H9 (cell line): ENCODE data around the gene ARFGAP2. TPM values are rescaled to one million over a fixed set of nuclear protein-coding genes. Genes with fewer than 3 reads are reported as not detected.

Source experiments
- DNase-seq: peaks from one replicate; pipeline ENCODE4 v3.0.0-alpha.2; 2017
- H2AFZ ChIP-seq: one replicate; pipeline ENCODE4 v1.6.1; 2013; ENCODE audit warnings: mild to moderate bottlenecking, low read length, control low read depth, moderate library complexity
- H2AK5ac ChIP-seq: 2 replicates; pipeline ENCODE4 v1.6.1; 2013; ENCODE audit warnings: low read length, control low read depth, mixed read lengths; ENCODE audit not compliant: insufficient read length
- H2BK120ac ChIP-seq: one replicate; pipeline ENCODE4 v1.6.1; 2013; ENCODE audit warnings: low read depth, mild to moderate bottlenecking, low read length, control low read depth, inconsistent platforms; ENCODE audit not compliant: poor library complexity, severe bottlenecking
- H2BK12ac ChIP-seq: 2 replicates; pipeline ENCODE4 v1.6.1; 2013; ENCODE audit warnings: low read length, control low read depth, mixed read lengths, low read depth; ENCODE audit not compliant: insufficient read length
- H2BK15ac ChIP-seq: 2 replicates; pipeline ENCODE4 v1.6.1; 2013; ENCODE audit warnings: low read depth, low read length, control low read depth
- H2BK20ac ChIP-seq: one replicate; pipeline ENCODE4 v1.6.1; 2013; ENCODE audit warnings: low read depth, mild to moderate bottlenecking, low read length, control low read depth, inconsistent platforms; ENCODE audit not compliant: poor library complexity, severe bottlenecking
- H2BK5ac ChIP-seq: 2 replicates; pipeline ENCODE4 v1.6.1; 2013; ENCODE audit warnings: low read length, control low read depth, mixed read lengths; ENCODE audit not compliant: insufficient read length
- H3K14ac ChIP-seq: 2 replicates; pipeline ENCODE4 v1.6.1; 2013; ENCODE audit warnings: low read length, control low read depth; ENCODE audit not compliant: insufficient read depth
- H3K18ac ChIP-seq: 2 replicates; pipeline ENCODE4 v1.6.1; 2013; ENCODE audit warnings: low read depth, mild to moderate bottlenecking, mixed read lengths, low read length, control low read depth; ENCODE audit not compliant: insufficient read length
- H3K23ac ChIP-seq: 2 replicates; pipeline ENCODE4 v1.6.1; 2013; ENCODE audit warnings: low read length, control low read depth, mixed read lengths, low read depth; ENCODE audit not compliant: insufficient read length
- H3K23me2 ChIP-seq: 2 replicates; pipeline ENCODE4 v1.6.1; 2013; ENCODE audit warnings: low read depth, mild to moderate bottlenecking, mixed read lengths, low read length, control low read depth; ENCODE audit not compliant: insufficient read length, poor library complexity, severe bottlenecking
- H3K27ac ChIP-seq: 2 replicates; pipeline ENCODE4 v1.5.1; 2013; ENCODE audit warnings: low read length, control low read depth, mixed read lengths, low read depth; ENCODE audit not compliant: insufficient read length
- H3K27me3 ChIP-seq: 2 replicates; pipeline ENCODE4 v1.6.1; 2013; ENCODE audit warnings: low read length, control low read depth, inconsistent platforms; ENCODE audit not compliant: insufficient read depth
- H3K4ac ChIP-seq: 2 replicates; pipeline ENCODE4 v1.6.1; 2013; ENCODE audit warnings: low read depth, mild to moderate bottlenecking, control low read depth, inconsistent platforms, low read length, moderate library complexity
- H3K4me1 ChIP-seq: 2 replicates; pipeline ENCODE4 v1.6.1; 2013; ENCODE audit warnings: low read length, control low read depth, inconsistent platforms; ENCODE audit not compliant: insufficient read depth
- H3K4me2 ChIP-seq: 2 replicates; pipeline ENCODE4 v1.6.1; 2013; ENCODE audit warnings: low read length, control low read depth, mixed read lengths; ENCODE audit not compliant: insufficient read length, insufficient read depth
- H3K56ac ChIP-seq: 2 replicates; pipeline ENCODE4 v1.6.1; 2013; ENCODE audit warnings: low read depth, mild to moderate bottlenecking, mixed read lengths, low read length, control low read depth; ENCODE audit not compliant: insufficient read length
- H3K79me1 ChIP-seq: 2 replicates; pipeline ENCODE4 v1.6.1; 2013; ENCODE audit warnings: low read depth, mild to moderate bottlenecking, moderate library complexity, low read length, control low read depth, inconsistent platforms; ENCODE audit not compliant: insufficient read depth, poor library complexity, severe bottlenecking
- H3K79me2 ChIP-seq: 2 replicates; pipeline ENCODE4 v1.6.1; 2013; ENCODE audit warnings: low read length, control low read depth, inconsistent platforms; ENCODE audit not compliant: insufficient read depth
- H3K9ac ChIP-seq: 2 replicates; pipeline ENCODE4 v1.6.1; 2013; ENCODE audit warnings: low read length, control low read depth, mixed read lengths; ENCODE audit not compliant: insufficient read length; ENCODE audit errors: extremely low read depth
- H3K9me3 ChIP-seq: one replicate; pipeline ENCODE4 v1.6.1; 2013; ENCODE audit warnings: low read depth, low read length, inconsistent platforms; ENCODE audit not compliant: control insufficient read depth
- H3T11ph ChIP-seq: one replicate; pipeline ENCODE4 v1.6.1; 2013; ENCODE audit warnings: mild to moderate bottlenecking, low read length, control low read depth, inconsistent platforms
- H4K20me1 ChIP-seq: one replicate; pipeline ENCODE4 v1.6.1; 2013; ENCODE audit not compliant: control insufficient read depth, insufficient read length, insufficient read depth
- H4K5ac ChIP-seq: 2 replicates; pipeline ENCODE4 v1.6.1; 2013; ENCODE audit warnings: low read depth, mild to moderate bottlenecking, mixed read lengths, low read length, control low read depth; ENCODE audit not compliant: insufficient read length
- H4K8ac ChIP-seq: replicated peaks from 2 replicates; pipeline ENCODE4 v1.6.1; 2013; ENCODE audit warnings: low read length, control low read depth, mixed read lengths, low read depth; ENCODE audit not compliant: insufficient read length
- H4K91ac ChIP-seq: 2 replicates; pipeline ENCODE4 v1.6.1; 2013; ENCODE audit warnings: low read depth, mild to moderate bottlenecking, moderate library complexity, mixed read lengths, low read length, control low read depth; ENCODE audit not compliant: insufficient read length
- H3K27ac Mint-ChIP-seq, 3 experiments: 2 replicates in 2 of 3; 3 replicates in 1 of 3; pipeline ENCODE4 v1.8.0; 2020 to 2021; ENCODE audit warnings: mixed read lengths in 3 of 3, mild to moderate bottlenecking in 1 of 3, moderate library complexity in 1 of 3
- H3K27me3 Mint-ChIP-seq: 2 replicates; pipeline ENCODE4 v1.8.0; 2021; ENCODE audit warnings: low read depth, mild to moderate bottlenecking, moderate library complexity, mixed read lengths
- H3K36me3 Mint-ChIP-seq, 3 experiments: 2 replicates in 2 of 3; 3 replicates in 1 of 3; pipeline ENCODE4 v1.8.0; 2020 to 2021; ENCODE audit warnings: low read depth in 3 of 3, mixed read lengths in 3 of 3; ENCODE audit not compliant: insufficient read depth in 1 of 3
- H3K4me1 Mint-ChIP-seq, 2 experiments: 2 replicates each; pipeline ENCODE4 v1.8.0; 2020; ENCODE audit warnings: mixed read lengths in 2 of 2
- H3K4me3 Mint-ChIP-seq, 2 experiments: 2 replicates in 1 of 2; 3 replicates in 1 of 2; pipeline ENCODE4 v1.8.0; 2020 to 2021; ENCODE audit warnings: mild to moderate bottlenecking in 2 of 2, mixed read lengths in 2 of 2, moderate library complexity in 1 of 2
- H3K9me3 Mint-ChIP-seq, 2 experiments: 2 replicates in 1 of 2; 3 replicates in 1 of 2; pipeline ENCODE4 v1.8.0; 2020; ENCODE audit warnings: mild to moderate bottlenecking in 2 of 2, mixed read lengths in 2 of 2, moderate library complexity in 1 of 2
- CTCF ChIP-seq: fragments of 200-600 bp; sonication (generic); conservative IDR thresholded peaks from 3 replicates; pipeline ENCODE4 v1.8.0; 2021; ENCODE audit warnings: antibody characterized with exemption, mild to moderate bottlenecking
- WGBS: extraction: QIAGEN DNeasy Blood & Tissue Kit; methylation state at CpG from one replicate; pipeline ENCODE4 v1.1.7; 2013; ENCODE audit warnings: missing lambda C conversion rate, low lambda C conversion rate, mixed read lengths; ENCODE audit not compliant: insufficient read length; ENCODE audit errors: extremely low coverage; 5-methylcytosine and 5-hydroxymethylcytosine counted together
- total RNA-seq: library from RNA; stranded (reverse); gene quantifications from 2 replicates; pipeline ENCODE4 v1.2.1, GENCODE V29; 2021

ARFGAP2 gene
- total RNA-seq, 1 experiment from 2014 or later: 72.3 TPM

- no peak for TF ChIP-seq CTCF
- H3K79me2 ChIP-seq: peaks cover 15% of the 10 kb centered on the region; the same call in 1 of the 2 replicates
- Mint-ChIP-seq H3K36me3 (peaks cover 13 to 67% (median 64%) of the 10 kb centered on the region in 3 experiments; a peak in 6 of 7 replicates), H3K27me3 (no peaks in the 10 kb centered on the region), H3K9me3 (no peaks in the 10 kb centered on the region), H3K4me1 (peaks cover 16 to 17% of the 10 kb centered on the region in 2 experiments), H3K27ac (no peak overlapping the region; a peak in 1 of 7 replicates), H3K4me3 (no peak overlapping the region)
- no peaks in the 10 kb centered on the region for H3K27me3 ChIP-seq
- H3K4ac ChIP-seq: no peak overlapping the region
- H3T11ph ChIP-seq: no peak overlapping the region
- no peak overlapping the region for H3K9ac ChIP-seq
- H4K5ac ChIP-seq: no peak overlapping the region
- H3K4me2 ChIP-seq: no peak overlapping the region
- H4K20me1 ChIP-seq: no peaks in the 10 kb centered on the region
- no peak overlapping the region for H3K23ac ChIP-seq
- H2BK15ac ChIP-seq: no peak overlapping the region
- peaks cover 5% of the 10 kb centered on the region; the same call in 1 of the 2 replicates for H3K4me1 ChIP-seq
- H3K23me2 ChIP-seq: peaks cover 8% of the 10 kb centered on the region
- no peak overlapping the region for H4K91ac ChIP-seq
- no peaks in the 10 kb centered on the region for H3K9me3 ChIP-seq
- no peak overlapping the region for H2BK120ac ChIP-seq
- peaks cover 9% of the 10 kb centered on the region for H3K79me1 ChIP-seq
- no peak overlapping the region for H2AFZ ChIP-seq
- H2AK5ac ChIP-seq: no peak overlapping the region
- no peak overlapping the region for H3K27ac ChIP-seq
- H2BK5ac ChIP-seq: no peak overlapping the region
- no peak for DNase-seq
- no peak overlapping the region for H3K14ac ChIP-seq
- no peak overlapping the region for H4K8ac ChIP-seq
- H3K18ac ChIP-seq: no peak overlapping the region
- H2BK20ac ChIP-seq: no peak overlapping the region
- no peak overlapping the region for H2BK12ac ChIP-seq
- no CpG with 5 or more reads among the region's 6 CpGs for WGBS
- no peak overlapping the region for H3K56ac ChIP-seq
Measured at GRCh38 chr11:47172740-47173336, 3.8 kb downstream of the ARFGAP2 start.
